Right kidney (tissue), 1 donor: Measurements from ENCODE around the gene NAALADL1.

Experiments used
- DNase-seq: peaks from one replicate; pipeline ENCODE4 v3.0.0-alpha.2; 2016

The NAALADL1 gene

GRCh38 chr11:65083134-65083833, 24.9 kb upstream of the NAALADL1 start:
- no peak for DNase-seq

DNA sequence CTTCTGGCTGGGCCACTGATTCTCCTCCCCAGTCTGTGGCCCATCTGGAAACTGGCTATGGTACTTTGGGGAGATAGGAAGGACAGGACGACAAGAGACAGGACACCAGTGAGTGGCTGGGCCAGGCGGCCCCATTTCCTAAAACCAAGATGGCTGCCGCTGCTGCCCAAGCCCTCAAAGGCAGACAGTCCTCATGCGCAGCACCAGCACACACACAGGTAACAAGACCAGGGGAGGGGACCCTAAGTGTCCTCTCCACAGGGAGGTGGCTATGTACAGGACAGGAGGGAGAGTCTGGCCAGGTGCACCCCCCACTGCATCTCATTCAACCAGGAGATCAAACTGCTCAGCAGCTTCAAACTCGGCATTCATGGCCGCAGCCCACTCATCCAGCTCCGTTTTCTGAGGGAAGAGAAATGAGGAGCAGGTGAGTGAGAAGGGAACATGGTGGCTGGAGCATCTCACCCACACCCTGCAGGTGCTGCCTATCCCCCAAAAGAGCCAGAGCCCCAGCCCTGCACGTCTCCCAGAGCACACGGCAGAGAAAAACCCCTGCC, 20.5 kb upstream of the NAALADL1 start:
- DNase-seq = no peak

DNA sequence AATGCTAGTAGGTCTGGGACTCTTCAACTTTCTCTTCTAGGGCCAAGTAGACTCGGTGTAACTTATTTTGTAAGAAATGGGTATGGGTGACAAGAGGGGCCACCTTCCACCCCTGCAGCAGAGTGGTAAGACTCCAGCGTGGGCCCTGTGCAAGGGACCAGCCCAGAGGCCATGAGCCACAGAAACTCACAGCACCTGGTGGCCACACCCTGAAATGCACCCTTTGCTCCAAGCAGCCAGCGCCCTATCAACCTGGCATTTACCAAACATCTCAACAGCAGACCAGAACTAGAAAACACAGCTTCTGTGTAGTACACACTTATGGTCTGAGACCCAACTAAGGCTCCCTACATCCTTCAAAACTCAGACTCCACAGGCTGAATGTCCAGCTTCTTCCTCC, 19.8 kb upstream of the NAALADL1 start:
- no peak for DNase-seq

DNA sequence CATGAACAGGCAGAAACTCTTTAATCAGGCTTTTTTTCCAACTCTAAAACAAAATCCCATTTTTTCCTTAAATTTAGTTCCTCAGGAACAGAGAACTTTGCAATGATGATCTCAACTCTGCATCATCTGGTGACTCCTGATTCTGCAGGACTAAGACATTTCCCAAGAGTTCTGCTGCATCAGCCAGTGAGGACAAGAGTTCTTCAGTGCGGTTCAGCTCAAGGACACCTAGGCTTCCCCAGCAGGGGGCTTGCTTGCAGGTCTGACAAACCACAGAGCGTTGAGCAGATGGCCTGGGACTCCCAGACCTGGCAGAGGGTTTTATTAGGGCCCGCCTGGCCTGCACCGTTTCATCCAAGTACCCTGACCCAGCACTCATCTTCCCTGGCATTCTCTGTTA, 19.1 kb upstream of the NAALADL1 start:
- DNase-seq = no peak

- no peak for DNase-seq
Measured at GRCh38 chr11:65072631-65072966, 14.2 kb upstream of the NAALADL1 start.

- no peak for DNase-seq
Measured at GRCh38 chr11:65071907-65072630, 13.7 kb upstream of the NAALADL1 start.

GRCh38 chr11:65069217-65069616, 10.9 kb upstream of the NAALADL1 start:
- DNase-seq = no peak

DNA sequence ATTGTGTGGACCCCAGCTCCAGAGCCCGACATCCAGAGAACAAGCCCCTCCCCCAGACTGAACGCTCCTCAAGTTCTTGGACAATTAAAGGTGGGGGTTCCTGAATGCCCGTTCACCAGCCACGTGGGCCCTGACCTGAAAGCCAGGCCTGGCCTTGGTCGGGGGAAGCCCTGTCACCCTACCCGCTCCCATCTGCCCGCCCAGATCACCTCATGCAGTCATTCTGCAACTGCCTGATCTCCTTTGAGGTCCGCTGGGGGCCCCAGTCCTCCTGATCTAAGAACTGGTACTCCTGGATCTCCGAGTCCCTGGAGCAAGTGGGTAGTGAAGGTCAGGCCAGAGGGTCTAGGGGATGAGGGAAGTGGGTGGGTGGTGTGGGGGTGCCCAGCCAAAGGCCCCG, 9.1 kb upstream of the NAALADL1 start:
- DNase-seq = no peak

- DNase-seq = no peak
Measured at GRCh38 chr11:65066805-65067291, 8.5 kb upstream of the NAALADL1 start.

DNA sequence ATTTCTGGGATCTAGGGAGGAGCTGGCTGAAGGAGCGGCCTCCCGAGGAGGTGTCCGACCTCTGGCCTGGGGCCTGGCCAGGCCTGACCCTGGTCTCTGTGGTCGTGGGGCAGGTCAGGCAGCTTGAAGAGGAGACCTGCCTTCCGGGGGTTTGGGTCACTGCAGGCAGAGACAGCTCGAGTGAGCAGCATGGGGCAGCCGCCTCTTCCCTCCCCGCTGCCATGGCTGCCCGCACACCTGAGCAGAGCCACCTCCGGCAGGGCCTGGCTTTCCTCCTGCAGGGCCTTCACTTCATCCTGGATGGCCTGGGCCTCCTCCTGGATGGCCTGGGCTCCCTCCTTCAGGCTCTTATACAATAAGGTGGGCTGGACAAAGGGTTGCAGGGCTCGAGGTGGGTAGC, 8.0 kb upstream of the NAALADL1 start:
- DNase-seq = no peak

- no peak for DNase-seq
Measured at GRCh38 chr11:65065851-65066250, 7.5 kb upstream of the NAALADL1 start.

DNA sequence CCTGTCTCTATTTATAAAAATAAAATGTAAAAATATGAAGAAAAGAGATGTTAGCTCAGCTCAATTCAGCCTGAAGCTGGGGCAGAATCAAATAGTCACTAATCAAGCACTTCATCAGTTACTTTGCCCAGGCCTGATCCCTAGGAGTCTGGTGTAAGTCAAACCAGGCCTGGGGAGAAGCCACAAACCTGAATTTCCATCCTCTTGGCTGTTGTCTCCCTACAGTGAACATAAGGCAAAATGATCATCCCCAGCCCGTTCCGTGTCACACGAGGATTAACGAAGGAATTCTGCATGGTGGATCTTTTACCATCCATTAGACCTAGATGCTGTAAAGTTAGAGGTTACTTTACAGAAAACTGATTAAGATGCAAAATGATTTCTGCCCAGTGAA, 6.5 kb upstream of the NAALADL1 start:
- DNase-seq = no peak

- DNase-seq = no peak
Measured at GRCh38 chr11:65063532-65063931, 5.2 kb upstream of the NAALADL1 start.

DNA sequence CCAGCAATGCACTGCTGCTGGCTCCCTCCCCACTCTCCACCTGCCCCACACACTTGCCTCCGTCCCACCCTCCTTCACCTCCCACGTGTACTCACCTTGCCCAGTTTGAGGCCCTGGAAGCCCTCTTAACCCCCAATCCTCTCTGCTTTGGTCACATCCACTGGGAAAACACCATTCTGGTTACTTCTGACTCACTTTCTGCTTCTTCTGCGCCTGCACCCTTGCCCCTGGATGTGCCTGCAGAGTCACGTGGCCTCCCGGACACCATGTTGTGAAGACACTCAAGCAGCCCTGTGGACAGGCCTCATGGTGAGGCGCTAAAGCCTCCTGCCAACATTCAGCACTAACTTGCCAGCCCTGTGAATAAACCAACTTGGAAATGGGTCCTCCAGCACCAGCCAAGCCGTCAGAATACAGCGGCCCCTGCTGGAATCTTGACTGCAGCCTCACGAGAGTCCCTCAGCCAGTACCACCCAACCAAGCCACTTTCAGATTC, 2.6 kb upstream of the NAALADL1 start:
- DNase-seq = no peak

DNA sequence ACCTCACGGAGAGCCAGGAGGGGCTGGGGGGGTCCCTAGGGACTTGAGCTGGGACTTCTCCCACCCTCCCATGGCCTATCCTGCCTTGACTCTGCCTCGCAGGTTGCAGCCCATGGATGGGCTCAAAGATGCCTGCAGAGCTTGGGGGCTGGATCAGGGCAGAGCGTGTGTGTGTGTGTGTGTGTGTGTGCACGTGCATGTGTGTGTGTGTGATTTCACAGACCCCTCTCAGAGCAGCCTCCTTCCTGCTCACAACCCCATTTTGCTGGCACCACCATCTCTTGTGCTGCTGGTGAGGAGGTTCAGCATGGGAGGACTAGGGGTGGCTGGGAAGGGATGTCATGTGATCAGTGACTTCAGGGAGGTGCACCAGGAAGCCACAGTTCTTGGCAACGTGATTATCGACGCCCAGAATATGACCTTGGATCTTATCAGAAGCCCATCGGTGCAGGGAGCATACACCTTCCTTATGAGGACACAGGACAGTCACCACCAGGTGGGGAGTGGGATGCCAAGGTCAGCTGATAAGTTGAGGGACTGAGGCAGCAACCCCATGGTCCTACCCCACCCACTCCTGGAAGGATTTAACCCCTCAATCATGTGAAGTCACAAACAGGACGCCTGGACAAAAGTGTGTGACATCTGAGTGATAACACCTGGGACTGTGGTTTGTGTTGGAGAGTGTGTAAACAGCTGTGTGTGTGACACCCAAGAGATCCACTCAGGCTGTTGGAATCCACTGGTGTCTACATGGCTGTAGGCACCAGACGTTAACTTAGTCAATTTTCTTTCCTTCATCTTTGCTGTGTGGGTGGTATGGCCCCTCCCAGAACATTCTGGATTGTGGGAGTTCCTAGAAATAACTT, 1.8 kb upstream of the NAALADL1 start:
- no peak for DNase-seq

GRCh38 chr11:65059523-65059922, 1.2 kb upstream of the NAALADL1 start:
- DNase-seq = no peak

- no peak for DNase-seq
Measured at GRCh38 chr11:65058012-65058411, 341 bp downstream of the NAALADL1 start.

DNA sequence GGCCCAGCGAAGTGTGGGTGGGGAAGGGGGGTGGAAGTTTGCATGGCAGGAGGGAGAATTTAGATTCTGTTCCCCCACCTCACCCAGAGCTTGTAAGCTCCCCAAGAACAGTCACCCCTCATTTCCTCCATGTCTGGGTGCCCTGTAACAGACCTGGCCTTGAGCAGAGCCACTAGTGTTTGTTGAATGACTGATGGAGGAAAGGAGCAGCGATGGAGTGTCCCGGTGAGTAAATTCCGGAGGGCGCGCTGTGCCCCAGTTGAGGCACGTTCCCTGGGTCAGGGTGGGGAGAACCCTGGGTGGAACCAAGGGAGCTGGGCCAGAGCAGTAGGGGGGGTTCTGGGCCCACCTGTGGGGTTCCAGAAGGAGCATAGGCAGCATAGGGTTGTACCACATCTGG, 827 bp downstream of the NAALADL1 start:
- DNase-seq = no peak

- DNase-seq = no peak
Measured at GRCh38 chr11:65056999-65057398, 1.4 kb downstream of the NAALADL1 start.

GRCh38 chr11:65055538-65055937, 2.8 kb downstream of the NAALADL1 start:
- no peak for DNase-seq

DNA sequence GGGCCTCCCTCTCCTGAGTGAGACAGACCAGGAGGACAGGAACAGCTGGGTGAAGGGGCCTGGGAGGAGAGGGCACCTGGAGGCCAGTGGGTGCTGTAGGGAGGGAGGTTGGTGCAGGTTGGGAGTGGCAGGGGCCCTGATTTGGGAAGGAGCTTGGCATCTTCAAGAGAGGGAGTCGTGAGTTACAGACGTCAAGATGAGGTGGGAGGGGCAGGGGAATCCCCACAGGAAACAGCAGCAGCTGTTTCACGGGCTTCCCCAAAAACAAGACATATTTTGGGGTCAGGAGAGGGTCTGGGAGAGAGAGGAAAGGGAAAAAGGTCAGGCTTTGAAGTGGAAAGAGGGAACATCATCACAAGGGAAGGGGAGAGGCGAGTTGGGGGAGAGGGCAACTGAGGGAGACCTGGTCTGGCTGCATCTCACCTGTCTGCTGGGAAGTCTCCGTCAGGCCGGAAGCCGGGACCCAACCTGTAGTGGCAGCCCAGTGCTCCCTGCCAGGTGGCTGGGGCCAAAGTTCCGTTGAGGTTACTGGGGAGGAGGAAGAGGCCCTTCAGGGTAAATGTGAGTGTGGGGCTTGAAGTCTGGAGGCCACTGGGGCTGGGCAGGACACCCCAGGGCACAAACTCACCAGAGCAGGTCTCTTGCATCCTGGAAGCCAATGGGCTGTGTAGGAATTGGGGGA, 4.4 kb downstream of the NAALADL1 start:
- DNase-seq = no peak

DNA sequence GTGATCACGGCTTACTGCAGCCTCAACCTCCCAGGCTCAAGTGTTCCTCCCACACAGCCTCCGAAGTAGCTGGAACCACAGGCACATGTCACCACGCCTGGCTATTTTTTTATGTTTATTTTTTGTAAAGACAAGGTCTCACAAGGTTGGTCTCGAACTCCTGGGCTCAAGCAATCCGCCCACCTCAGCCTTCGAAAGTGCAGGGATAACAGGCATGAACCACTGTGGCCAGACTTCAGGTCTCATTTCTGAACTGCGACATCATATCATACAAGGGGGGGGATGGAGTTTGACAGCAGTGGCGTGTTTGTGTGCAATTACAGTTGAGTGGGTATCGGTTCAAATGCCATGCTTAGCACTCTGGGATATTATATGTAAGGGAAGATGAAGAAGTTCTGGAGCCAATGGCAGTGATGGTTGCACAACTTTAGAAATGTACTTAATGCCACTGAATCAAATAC, 6.9 kb downstream of the NAALADL1 start:
- no peak for DNase-seq
